ACHN (cell line): Measurements from ENCODE around the gene NLGN4Y.

Experiments
- DNase-seq: peaks from one replicate; pipeline ENCODE4 v3.0.0-alpha.2; 2015
- in situ Hi-C: cut with HindIII; loops from 2 replicates; pipeline ENCODE4 v1.10.0; 2017; ENCODE audit warnings: low sequenced_read_pairs, low pct_ligation_motif_present, low pct_unique_long_range_greater_than_20kb

Gene NLGN4Y

DNA sequence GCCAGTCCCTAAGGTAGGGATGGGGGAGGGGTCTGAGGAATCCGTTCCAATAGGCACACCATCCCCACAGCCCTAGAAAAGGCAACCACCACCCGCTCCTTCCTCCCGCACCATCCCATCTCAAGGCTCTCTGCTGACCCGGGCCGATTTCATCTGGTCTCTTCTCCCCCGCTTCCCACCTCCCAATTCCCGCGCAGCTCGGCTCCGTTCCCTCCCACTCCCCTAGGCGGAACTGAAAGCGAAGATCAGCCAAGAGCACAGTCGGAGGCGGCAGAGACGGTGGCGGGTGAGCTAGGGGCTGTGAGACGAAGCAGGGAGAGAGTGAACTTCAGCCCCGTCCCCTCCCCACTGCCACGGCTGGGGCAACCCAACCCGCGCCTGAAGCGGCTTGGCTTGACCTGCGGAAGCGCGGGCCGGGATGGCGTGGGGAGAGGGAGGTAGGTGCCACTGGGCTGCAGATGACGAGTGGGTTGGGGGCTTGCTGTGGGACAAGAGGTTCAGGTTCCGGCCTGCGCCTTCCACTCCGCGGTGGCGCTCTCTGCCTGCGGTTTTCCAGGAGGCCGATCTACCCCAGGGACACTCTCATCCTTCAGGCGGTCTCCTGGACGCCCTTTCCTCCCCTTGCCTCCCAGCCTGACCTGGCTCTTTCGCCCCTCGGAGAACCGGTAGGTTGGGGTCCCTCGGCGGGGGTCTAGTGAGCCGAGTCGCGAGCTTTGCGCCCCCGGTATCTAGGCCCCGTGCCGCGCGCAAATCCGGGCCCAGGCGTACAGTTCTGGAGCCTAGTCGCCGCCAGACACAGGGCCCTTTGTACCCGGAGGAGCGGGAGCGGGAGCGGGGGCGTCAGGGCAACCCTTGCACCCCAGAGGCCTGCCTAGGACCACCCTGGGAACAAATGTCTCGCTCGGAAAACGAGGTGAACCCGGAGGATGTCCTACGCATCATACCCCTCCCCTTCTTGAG, at the start of gene NLGN4Y:
NLGN4Y (plus strand) TSS at position 258 of the 960 bp plus-strand sequence. CDS start 97,591 bp downstream, outside the sequence.
- in situ Hi-C loops, result no loop called here
- DNase-seq, result no peak

DNA sequence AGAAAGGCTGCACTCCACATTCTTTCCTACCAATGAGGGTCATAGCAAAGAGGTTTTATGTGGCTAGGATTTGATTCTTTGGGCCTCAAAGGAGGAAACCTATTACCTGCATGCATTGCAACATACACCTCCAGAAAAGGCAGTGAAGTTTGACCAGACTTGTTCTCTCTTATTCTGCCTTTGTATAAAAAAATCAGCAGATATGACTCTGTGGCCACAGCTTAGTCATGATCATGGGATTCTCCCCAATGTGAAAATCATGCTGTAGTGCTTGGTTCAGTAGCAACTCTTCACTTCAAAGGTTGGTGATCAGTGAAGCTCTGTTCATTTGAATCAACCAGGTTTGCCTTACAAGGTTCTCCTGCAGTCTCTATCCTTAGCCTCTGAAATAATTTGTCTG, 38.4 kb upstream of the NLGN4Y start:
- in situ Hi-C loops, result no loop called here
- DNase-seq, result no peak

DNA sequence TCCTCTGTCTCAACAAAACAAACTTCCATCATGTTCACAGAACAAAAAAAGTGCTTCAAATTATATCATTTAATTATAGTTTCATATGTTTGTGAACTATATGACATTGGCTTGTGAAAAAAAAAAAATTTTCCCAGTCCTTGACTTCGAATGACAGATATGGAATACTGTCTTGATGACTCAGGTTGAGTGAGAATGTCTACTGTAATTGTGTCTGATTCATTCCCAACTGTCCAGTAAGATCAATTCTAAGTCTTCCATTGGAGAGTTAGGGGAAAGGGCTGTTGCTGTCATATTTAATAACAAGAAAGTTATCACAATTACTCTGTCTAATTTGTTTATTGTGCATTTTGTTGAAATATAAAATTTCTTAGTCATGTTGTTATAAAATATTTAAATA, 34.1 kb upstream of the NLGN4Y start:
- in situ Hi-C loops, result no loop called here
- DNase-seq, result no peak

DNA sequence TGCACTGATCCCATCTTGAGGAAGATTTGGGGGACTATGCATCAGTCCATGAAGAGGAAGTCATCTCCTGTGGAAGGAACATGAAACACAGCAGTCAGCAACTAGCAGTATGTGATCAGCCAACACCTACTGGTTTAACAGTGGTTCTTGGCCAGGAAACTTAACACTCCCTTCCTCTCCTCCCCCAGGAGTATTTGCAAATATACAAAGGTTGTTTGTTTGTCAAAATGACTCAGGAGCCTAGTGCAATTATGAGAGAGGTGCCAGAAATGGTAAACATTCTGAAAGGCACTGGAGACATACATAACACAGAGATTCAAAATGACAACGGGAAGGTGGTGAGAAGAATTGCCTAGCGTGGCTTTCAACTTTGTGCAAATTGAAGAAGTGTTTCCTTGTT, 26.3 kb upstream of the NLGN4Y start:
- in situ Hi-C loops, result no loop called here
- no peak for DNase-seq

DNA sequence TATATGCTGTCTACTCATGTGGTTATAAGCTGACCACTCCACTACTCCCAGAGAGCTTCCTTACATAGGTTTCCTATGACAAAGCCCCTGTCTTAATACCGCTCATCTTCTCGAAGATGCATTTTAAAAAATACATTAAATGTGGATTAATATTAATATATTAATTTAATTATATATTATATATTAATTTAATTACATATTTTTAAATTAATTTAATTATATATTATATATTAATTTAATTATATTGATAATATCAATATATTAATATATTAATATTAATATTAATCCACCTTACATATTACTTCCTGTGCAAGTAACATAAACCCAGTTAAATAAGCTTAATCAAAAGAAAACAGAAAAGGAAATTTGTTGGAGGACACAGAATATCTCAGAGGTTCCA, 19.7 kb upstream of the NLGN4Y start:
- DNase-seq, result no peak
- in situ Hi-C loops, result no loop called here

DNA sequence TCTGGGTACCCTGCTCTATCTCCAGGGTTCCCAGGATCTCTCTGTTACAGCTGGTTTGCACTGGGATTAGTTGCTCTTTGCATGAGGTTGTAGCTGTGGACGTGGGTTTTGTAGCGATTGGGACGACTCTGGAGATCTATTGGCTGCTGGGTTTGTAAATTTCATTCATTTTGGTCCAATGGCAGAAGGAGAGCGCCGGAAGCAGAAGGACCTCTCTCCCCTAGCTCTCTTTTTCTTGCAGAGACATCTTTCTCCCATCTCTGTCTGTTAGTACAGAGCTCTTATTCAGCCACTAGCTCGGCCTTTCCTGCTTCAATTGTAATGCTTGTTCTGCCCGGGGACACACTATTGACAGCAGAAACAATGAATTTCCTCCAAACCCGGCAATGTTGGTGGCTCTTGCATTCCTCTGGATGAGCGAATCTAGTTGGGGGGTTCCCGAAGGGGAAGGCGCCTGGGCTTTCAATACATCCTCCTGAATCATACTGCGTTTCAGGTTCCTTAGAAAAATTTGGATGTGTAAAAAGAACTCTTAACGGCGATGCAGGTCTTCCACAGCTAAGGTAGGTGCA, 1.9 kb upstream of the NLGN4Y start:
- no peak for DNase-seq

DNA sequence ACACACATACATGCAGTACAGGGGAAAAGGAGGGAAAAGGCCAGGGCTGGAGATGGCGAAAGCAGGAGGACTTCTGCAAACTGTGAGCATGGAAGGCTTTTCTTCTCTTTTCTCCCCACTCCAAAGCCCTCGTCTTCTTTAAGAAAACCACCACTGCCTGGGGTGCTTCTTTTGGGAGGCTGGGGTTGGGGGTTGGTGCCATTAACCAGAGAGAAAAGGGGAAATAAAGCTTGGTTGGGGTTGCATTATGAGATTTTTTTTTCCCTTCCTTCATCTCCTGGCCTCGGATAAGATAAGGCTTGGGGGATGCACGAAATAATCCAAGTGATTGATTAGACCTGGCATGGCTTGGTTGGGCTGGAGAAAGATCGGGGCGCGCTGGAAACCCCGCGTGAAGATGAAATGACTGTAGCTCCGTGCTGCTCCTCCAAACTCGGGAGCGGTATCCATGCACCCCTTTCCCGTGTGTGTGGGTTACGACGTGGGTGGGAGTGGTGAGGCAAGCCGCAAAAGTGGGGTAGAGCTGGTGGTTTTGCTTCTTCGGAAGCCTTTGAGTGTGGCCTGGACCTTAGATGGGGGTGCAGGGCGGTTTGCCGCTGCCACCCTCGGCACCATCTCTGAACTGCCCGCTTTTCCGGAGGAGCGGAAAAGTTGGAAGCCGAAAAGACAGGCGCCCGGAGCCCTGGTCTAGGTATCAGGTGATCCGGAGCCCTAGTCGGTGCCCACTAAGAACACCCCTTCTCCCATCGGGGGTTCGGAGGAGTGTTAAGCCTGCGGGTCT, 648 bp upstream of the NLGN4Y start:
- in situ Hi-C loops, result no loop called here
- no peak for DNase-seq

More for the DNA sequence above, 1.9 kb upstream of the NLGN4Y start:
- in situ Hi-C loops, result no loop called here

DNA sequence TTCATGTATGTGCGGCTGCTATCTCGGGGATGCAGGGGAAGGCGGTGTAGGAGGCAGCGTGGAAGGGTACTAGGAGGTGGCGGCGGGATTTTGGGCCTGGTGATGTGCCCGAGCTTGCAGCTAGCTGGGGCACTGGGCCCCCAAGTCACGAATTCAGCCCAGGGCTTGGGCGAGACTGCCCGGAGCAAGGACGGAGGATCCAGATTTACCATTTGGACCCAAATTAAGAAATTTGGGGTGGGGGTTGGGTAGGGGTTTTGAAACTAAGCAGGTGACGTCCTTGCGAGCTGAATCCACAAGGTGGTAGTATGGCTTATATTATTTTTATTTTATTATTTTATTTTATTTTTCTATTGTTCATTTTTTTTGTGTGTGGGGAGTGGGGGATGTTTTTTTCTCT, 986 bp downstream of the NLGN4Y start:
- DNase-seq, result no peak
- in situ Hi-C loops, result no loop called here

DNA sequence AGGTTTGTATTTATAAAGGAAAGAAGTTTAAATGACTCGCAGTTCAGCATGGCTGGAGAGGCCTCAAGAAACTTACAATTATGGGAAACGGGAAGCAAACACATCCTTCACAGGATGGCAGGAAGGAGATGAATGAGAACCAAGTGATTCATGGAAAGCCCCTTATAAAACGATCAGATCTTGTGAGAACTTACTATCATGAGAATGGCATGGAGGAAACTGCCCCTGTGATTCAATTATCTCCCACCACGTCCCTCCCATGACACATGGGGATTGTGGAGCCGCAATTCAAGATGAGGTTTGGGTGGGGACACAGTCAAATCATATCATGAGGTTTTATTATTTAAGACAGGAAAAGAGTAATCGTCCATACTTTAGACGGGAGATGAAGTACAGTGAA, 4.0 kb downstream of the NLGN4Y start:
- in situ Hi-C loops, result no loop called here

DNA sequence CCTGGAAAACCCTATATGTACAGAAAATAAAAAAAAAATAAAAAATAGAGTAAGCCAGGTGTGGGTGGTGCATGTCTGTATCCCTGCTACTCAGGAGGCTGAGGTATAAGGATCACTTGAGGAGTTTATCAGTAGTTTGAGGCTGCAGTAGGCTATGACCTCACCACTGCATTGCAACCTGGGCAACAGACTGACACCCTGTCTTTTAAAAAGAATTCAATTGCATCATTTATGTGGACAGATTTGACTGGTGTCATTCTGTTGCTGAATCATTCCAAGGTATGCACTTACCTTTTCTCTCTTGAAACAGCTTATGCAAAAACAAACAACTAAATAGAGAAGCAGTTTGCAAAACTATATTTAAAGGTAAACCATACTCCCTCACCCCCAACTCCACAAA, 12.4 kb downstream of the NLGN4Y start:
- DNase-seq, result no peak
- in situ Hi-C loops, result no loop called here

More for the DNA sequence above, 4.0 kb downstream of the NLGN4Y start:
- no peak for DNase-seq

DNA sequence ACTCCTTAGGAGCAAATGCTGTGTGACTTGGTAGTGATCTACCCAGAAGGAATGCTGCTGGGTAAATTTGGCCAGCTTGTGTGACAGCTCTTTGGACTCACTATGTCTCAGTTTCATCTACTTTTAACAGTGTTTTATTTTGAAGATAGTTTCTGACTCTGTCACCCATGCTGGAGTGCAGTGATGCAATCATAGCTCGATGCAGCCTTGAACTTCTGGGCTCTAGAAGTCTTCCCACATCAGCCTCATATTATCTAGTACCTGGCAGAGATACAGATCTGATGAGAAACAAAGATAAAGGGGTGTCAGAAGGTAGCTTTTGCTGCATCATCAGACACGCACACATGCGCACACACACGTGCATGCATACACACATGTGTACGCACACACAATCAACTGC, 19.2 kb downstream of the NLGN4Y start:
- in situ Hi-C loops, result no loop called here
- no peak for DNase-seq

DNA sequence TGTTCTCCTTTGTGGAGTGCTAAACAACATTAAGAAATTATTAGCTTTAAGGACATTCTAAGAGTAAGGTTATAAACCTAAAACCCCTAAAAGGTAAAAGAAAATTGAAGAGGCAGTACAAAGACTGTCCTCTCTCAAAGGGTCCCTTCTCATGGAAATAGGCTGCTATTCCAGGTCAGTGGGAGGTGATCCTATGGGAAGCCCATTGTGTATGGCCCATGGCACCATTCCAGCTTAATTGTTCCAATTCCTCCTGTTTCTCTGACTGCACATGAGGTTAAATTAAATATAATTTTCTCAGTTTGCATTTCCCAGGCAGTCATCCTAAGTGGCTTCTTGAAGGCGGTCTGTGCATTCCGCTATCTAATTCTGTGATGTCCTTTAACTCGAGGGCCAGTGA, 57.0 kb downstream of the NLGN4Y start:
- no peak for DNase-seq
- in situ Hi-C loops, result no loop called here

DNA sequence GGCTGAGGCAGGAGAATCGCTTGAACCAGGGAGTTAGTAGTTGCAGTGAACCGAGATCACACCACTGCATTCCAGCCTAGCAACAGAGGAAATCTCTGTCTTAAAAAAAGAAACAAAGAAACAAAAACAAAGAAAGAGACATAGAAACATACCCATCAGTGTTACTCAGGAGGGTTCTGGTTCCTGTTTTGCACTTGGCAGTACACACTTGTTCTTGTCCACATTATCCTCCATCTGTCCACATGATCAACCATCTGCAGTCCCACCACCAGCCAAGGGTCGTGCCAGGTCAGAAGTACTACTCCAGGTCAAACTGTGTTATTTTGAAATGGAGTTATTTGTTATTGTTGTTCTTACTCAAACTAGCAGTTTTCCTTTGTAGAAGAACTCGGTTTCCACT, 62.4 kb downstream of the NLGN4Y start:
- DNase-seq, result no peak
- in situ Hi-C loops, result no loop called here

DNA sequence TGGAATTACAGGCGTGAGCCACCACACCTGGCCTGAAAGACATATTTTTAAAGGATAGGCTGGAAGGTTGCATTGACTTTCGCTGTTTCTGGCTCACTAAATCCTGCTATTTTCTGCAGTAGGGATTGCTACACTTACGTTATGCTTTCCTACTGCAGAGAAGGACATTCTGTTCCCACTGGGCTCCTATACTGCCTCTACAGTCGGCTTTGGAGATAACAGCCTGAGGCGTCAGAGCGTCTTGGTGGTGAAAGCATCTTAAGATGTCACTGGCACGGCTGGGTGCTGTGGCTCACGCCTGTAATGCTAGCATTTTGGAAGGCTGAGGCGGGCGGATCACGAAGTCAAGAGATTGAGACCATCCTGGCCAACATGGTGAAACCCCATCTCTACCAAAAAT, 77.0 kb downstream of the NLGN4Y start:
- in situ Hi-C loops, result no loop called here
- no peak for DNase-seq

DNA sequence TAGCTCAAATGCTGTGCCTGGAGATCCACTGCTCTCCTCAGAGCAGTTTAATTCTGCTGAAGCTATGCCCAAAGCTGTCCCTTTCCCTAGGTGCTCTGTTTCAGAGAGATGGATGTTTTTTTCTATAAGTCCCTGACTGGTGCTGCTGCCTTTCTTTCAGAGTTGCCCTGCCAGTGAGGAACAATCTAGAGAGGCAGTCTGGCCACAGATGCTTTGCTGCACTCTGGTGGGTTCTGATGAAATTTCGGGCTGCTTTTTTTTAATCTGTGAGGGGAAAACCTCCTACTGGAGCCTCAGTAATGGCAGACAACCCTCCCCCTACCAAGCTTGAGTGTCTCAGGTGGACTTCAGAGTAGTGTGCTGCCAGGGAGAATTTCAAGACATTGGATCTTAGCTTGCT, 93.3 kb downstream of the NLGN4Y start:
- in situ Hi-C loops, result no loop called here
- no peak for DNase-seq

DNA sequence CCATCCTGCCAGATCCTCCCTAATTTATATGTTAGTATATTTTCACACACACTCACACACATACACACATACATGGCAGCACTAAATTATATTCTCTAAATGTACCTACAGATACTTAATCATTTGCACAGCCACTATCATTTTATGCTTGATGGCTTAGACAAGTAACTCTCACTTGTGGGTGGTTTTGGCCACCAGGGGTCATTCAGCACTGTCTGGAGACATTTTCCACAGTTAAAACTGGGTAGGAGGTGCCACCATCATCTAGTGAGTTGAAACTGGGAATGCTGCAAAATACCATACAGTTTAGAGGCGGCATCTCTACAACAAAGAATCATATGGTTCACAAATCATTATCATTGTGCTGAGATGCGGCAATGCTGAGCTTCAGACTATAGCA, 94.2 kb downstream of the NLGN4Y start:
- in situ Hi-C loops, result no loop called here

DNA sequence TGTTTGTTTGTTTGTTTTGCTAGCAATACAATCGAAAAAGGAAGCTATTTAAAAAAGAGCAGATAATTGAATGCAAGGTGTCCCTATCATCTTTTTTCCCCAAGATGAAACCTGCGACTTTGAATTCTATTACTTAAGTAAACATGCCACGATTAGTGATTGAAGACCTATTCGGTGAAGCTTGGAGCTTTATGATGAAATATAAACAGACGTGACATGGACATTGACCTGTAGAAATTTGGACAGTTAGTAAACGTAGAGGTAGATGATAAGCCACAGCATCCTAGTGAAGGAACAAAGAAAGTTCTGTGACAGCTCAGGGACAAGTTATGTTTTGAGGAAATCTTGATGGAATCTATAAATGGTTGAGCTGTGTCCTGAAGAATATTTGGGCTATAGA, 103.9 kb downstream of the NLGN4Y start:
- in situ Hi-C loops, result no loop called here
- DNase-seq, result no peak

More for the DNA sequence above, 94.2 kb downstream of the NLGN4Y start:
- no peak for DNase-seq

DNA sequence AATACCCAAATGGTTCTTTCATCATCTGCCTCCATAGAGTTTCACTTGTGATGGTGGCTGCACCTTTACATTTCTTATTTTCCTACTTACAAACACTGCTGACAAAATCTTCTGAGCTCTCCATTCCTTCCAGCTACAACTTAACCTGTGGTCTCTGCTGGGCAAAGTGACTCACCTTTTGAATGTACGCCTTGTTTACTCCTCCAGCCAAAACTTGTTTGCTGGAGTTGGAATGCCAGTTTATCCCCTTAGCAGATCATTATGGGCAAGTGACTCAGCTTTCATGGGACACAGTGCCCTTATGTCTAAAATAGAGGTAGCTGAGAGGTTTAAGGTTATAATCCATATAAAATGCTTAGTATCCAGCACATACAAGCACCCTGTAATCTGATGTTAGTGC, 107.3 kb downstream of the NLGN4Y start:
- in situ Hi-C loops, result no loop called here
- DNase-seq, result no peak

DNA sequence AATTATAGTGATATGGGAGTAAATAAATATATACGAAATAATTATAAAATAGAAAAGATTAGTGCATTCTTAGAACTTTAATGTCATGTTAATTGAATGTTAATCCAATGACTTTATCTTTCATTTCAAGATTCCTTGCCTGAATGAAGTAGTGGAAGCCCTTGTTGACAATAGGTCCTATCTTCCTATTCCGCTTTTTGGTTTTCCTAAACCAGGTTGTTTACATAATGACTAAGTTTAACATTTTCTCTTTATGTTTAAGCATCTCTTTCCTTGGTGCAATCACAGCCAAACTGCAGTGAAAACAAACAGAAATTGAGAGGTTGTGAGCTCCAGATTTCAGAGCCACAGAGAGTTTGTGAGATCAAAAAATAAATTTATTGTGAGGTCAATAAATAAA, 109.4 kb downstream of the NLGN4Y start:
- in situ Hi-C loops, result no loop called here
- DNase-seq, result no peak
